Adrenal gland (tissue), 5 donors: ENCODE data around the gene NUP42.

ENCODE experiments used
- POLR2A ChIP-seq, 2 donors: fragments of 450-650 bp; IDR thresholded peaks; one replicate each; pipeline ENCODE4 v1.6.1; 2017; ENCODE audit warnings: antibody characterized with exemption in 2 of 2, mild to moderate bottlenecking in 2 of 2, moderate library complexity in 1 of 2
- TF ChIP-seq, protein P1 (sequence below), 6 experiments: fragments of 450-650 bp in 4 of 6; fragments of 200-600 bp in 2 of 6; sonication (generic) in 1 of 6; IDR thresholded peaks; 1 replicate in 5 of 6; 2 replicates in 1 of 6; pipeline versions ENCODE4 v1.5.1 to v1.8.0; 2016 to 2021; ENCODE audit warnings: antibody characterized with exemption in 6 of 6, mild to moderate bottlenecking in 2 of 6, moderate library complexity in 1 of 6
- donor health status: DM: no; HTN: no; CAD: no.

DNA sequence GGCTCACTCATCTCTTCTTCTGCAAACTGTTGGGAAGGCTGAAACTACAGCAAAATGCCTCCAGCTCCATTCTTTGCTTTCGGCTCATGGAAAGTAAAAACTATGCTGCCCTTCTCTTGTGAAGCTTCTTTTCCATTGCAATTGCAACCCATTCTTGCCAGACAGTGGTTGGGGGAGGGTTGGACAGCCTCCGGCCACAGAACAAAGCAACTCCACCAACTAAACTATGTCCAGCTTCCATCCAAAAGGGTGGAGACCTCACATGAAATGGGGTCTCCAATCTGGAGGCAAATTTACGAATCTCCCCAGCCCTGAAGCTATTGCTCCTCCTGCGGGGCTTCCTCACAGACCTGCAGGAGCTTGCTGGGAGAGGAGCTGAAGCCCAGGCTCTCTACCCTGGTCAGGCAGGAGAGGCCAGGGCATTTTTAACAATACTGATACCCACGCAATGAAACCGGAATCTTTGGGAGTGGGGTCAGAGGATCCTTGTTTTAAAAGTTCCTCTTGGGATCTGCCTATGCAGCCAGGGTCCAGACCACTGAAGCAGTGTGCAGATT, 65.3 kb downstream of the NUP42 start:
- TF ChIP-seq, protein P1, sequence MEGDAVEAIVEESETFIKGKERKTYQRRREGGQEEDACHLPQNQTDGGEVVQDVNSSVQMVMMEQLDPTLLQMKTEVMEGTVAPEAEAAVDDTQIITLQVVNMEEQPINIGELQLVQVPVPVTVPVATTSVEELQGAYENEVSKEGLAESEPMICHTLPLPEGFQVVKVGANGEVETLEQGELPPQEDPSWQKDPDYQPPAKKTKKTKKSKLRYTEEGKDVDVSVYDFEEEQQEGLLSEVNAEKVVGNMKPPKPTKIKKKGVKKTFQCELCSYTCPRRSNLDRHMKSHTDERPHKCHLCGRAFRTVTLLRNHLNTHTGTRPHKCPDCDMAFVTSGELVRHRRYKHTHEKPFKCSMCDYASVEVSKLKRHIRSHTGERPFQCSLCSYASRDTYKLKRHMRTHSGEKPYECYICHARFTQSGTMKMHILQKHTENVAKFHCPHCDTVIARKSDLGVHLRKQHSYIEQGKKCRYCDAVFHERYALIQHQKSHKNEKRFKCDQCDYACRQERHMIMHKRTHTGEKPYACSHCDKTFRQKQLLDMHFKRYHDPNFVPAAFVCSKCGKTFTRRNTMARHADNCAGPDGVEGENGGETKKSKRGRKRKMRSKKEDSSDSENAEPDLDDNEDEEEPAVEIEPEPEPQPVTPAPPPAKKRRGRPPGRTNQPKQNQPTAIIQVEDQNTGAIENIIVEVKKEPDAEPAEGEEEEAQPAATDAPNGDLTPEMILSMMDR (IDR thresholded peaks at IDR 0.05): no peak
- TF ChIP-seq POLR2A (IDR thresholded peaks at IDR 0.05): no peak
